Fibroblast of skin of scalp (primary cell): ENCODE results near the gene JUNB.

Experiments used
- DNase-seq: peaks from one replicate; pipeline ENCODE4 v3.0.0-alpha.2; 2013

The JUNB gene

DNA sequence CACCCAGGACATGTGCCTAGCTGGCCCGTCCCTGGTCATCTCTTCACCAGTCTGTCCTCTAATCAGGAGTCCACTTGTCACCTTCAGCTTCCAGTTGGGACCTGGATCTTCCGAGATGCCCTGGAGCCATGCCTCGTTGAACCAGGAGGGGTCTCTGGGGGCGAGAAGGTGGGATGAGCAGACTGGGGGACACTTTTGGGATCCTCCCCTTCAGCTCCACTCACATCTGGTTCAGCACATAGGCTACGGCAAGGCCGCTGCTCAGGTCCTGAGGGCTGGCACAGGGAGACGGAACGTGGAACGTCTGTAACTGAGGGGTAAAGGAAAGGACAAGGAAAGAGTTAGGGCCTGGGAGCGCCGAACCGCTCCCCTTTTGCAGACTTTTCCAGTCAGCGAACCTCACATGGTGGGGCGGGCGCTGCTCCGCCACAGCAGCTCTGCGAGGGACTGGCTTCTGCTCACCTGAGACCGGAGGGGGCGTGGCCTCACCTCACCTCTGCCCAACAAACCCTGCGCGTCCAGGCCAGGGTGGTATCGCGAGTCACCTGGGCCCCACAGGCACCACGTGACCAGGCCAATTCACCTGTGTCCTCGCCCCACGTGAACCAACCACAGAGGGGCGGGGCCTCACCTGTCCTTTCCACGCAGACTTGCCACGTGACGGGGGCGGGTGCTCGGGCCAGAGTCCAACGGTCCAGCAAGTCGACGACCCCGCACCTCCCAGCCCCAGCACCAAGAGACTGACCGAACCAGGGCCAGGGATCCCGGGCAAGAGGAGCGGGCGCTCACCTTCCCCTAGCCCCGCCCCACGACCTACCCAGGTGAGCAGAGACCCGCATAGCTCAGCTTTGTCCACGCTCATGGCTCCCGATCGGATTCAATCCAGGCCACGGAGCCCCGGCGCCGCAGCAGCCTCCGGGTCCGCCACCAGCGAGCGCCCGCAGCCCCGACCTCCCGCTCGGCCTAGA lies 16.4 kb upstream of the JUNB start, which contains the start of gene HOOK2:
Gene HOOK2, minus strand, starts transcription at position 965 of the 968 bp plus-strand sequence. Its CDS starts 103 bp downstream, at position 862.
- no peak for DNase-seq

DNA sequence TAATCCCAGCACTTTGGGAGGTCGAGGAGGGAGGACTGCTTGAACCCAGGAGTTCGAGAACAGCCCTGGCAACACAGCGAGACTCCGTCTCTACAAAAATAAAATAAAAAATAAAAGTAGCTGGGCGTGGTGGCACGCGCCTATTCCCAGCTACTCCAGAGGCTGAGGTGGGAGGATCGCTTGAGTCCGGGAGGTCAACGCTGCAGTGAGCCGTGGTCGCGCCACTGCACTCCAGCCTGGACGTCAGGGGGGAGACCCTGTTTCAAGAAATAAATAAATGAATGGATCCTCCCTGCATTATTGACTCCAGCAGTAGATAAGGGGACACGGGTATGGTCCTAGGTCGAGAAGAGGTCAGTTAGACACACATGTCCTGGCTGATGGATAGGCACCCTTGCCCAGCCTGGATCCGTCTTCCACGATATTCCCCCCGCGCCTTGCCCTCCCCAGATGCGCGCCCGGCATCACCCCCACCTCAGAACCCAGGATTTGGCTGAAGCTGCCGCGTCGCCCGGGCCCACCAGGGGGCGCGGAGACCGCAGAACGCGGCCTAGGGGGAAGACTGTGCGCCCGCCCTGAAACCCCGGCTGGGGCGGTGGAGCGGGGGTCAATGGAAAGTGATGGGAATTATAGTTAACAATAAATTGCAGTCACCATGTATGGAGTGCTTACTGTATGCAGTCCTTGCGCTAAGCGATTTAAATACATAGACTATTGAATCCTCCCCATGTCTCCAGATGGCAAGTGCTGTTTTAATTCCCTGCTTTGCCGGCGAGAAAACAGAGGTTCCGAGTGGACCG lies 13.9 kb upstream of the JUNB start:
- DNase-seq = peak; percentile 82

DNA sequence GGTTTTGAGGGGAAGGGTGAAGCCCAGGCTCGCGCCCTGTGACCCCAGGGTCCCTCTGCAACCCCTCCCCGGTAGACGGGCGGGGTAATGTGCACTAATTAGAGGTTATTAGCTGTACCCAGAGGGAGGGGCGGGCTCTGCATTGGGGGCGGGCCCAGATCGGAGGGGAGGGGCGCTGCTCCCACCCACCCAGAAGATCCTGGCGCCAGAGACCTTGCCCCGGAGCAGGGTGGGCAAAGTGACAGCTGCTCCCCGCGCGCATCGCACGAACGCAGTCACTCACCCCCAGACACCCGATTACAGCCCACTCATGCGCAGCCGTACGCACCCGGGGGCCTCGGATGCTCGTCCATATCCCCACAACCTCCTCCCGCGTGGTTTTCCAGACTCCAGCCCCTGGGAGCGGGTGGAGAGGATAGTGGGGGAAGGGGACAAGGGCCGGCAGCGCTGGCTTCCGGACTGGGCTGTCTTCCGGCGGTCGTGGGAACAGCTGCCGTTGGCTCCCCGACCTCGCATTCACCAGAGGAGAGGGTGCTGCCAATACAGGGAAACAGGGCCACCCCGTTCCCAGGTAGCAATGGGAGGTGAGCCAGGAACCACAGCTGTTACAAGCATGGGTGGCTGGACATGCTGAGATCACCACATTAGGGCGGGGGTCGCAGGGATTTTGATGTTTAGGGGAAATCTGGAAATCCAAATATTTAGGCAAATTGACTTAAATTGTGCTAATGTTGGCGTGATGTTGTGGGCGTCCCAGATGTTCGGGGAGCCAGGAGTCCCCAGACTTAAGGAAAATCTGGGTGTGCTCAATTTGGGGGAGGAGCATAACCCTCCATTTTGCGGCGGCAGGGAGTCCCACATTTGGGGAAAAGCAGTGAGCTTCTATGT lies 13.0 kb upstream of the JUNB start:
- peak; percentile 86 for DNase-seq

DNA sequence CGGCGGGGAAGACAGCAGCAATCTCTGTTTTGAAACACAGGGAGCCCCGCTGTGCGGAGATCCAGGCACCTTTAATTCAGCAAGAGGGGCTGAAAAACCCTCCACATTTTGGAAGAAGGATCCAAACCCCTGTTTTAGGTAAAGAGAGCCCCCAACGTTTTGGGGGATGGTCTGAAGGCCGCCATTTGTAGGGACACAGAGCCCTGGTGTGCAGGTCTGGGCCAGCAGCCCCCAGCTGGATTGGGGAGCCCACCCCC lies 12.5 kb upstream of the JUNB start:
- DNase-seq = no peak

DNA sequence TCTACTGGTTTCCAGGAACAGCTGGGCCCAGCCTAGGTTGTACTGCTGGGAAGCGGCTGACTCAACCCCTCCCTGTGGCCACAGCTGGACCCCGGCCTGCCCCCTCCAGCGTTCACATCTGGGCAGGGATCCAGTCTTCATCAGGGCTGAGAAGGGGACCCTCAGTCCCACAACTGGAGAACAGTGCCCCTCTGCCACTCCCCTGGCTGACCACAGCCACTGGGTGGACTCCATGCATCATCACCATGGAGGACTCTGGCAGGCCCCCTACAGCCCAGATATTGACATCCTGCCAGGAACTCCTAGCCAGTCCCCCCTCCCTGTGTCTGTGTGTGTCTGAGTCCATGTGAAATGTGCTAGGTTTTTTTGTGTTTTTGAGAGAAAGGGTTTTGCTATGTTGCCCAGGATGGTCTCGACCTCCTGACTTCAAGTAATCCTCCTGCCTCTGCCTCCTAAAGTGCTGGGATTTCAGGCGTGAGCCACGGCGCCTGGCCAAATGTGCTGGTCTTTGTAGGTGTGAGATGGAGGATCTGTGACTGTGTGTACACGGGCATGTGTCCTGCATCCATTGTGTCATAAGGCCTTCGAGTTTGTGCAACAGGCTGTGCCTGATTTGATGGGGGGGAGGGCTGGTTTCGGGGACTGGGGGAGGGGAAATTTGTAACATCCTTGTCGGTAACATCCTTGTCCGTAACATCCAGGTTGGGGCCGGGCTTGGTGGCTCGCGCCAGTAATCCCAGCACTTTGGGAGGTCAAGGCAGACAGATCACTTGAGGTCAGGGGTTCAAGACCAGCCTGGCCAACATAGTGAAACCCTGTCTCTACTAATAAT lies 11.9 kb upstream of the JUNB start:
- DNase-seq = peak; percentile 95

DNA sequence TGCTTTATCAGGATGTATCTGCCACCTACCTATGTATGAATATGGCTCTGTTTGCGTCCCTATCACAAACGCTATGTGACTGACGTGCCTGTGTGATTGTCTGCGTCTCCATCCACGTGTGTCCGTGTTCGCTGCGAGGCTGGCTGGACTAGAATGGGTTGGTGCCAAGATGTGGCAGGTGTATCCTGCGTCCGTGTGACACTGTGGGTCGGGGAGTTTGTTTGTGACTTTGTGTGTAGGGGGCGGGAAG lies 9.2 kb upstream of the JUNB start:
- no peak for DNase-seq

DNA sequence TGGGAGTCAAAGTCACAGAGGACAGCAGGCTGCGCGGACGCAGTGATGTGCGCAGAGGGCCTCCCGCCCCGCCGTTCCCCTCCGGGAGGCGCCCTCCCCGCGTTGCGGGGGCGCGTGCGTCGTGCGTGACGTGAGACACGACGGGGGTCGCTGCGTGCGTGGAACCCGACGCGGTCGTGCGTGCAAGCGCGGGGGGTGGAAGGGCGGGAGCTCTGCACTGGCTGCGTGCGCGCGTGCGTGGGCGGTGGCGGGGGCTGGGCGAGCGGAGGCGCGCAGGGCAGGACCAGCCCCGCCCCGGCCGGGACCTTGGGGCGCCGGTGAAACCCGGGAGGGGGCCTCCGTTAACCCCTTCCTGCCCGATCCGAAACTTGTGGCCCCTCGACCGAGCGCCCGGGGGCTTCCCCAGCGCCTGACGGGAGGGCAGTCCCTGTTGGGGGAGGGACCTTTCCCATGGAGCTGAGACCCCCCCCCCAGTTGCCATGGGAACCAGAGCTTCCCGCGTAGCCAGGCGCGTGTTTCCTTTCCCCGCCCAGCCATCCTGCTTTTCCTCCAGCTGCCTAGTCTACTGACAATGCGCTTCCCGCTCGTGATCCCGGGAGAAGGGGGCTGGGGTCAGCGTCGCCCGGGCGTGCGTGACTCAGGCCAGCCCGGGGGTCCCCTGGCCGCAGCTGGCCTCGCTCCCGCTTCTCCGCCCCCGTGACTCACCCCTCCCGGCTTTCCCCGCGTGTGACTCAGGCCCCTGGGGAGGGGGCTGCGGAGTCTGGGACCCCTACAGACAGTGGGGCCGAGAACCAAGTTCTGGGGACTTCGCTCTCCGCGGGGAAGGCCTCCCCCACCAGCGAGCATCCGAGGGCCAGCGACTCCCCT lies 8.6 kb upstream of the JUNB start:
- peak; percentile 91 for DNase-seq

DNA sequence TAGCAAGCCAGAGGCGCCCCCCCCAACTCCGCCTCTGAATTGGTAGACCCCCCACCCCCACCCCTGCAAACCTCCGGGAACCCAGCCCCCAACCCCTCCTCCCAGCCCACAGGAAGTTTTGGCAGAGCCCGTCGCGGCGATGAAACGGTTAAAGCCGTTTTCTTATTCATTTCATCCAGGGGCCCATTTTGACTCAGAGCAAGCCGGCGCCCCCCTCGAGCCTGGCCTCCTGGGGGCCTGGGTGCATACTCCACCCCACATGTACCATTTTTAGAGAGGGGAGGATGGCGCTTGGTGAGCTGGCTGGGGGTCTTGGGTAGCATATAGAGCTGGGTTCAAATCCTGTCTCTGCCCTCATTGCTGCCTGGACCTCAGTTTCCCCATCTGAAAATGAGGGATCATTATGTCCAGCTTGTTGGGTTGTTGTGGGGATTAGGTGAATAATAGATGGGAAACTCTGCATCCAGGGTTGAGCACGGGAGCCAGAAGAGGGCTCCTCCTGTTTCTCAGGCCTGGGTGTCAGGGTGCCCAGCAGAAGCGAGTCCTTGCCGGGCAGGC lies 7.9 kb upstream of the JUNB start:
- peak; percentile 72 for DNase-seq

DNA sequence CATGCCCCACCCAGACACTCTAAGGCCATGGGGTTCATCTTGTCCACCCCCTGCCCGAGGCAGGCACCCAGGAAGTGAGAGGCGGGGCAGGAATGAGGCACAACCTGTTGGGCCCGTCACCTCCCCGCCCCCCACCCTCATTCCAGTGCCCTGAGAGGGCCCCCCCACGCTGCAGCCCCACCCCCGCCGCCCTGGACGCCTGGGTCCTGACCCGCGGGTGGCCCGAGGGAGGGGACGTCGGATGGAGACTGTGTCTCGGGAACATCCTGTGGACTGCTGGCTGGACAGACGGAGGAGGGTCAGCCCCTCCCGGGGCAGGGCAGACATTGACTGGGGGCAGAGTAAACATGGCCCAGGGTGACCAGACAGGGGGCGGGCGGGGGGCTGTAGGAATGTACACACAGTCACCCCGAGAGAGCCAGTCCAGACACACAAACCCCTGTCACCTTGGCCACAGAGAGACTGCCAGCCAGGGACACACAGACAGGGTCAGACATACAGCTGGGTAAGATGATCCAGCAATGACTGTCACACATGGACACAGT lies 7.4 kb upstream of the JUNB start:
- peak; percentile 47 for DNase-seq

DNA sequence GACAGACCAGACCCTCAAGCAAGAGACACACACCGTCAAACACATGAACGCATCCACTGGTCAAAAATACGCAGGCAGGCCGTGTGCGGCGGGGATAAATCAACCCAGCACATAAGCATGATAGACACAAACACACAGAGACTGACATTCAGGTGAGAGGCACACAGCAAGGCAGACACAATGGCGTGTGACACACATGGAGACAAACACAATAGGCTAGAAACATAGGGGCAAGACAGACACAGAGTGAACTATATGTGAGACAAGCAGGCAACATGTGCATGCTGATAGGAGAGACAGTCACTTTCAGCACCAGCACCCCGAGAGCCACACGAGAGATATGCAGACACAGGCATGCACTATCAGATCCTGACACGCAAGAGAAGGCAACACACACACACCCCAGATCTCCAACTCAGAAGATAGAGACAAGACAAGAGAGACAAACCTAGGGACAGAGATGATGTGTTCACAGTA lies 6.9 kb upstream of the JUNB start:
- no peak for DNase-seq

DNA sequence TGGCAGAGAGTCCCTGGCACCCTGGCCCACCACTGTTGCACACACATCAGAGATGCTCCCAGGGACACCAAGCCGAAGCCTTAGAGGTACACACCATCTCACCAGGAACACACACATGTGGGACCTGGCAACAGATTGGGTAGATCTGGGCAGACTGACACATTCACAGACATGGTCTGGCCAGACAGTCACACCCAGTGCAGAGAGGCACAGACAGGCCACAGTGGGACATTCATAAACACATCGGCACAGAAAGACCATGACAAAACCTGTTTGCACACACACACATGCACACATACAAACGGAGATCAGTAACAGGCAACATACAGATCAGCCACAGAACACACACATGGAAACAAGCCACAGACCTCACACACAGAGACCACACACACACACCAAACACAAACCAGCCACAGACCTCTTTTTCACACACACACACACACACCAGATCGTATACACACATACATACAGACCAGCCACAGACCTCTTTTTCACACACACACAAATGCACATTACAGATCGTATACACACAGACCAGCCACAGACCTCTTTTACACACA lies 6.3 kb upstream of the JUNB start:
- peak; percentile 44 for DNase-seq

DNA sequence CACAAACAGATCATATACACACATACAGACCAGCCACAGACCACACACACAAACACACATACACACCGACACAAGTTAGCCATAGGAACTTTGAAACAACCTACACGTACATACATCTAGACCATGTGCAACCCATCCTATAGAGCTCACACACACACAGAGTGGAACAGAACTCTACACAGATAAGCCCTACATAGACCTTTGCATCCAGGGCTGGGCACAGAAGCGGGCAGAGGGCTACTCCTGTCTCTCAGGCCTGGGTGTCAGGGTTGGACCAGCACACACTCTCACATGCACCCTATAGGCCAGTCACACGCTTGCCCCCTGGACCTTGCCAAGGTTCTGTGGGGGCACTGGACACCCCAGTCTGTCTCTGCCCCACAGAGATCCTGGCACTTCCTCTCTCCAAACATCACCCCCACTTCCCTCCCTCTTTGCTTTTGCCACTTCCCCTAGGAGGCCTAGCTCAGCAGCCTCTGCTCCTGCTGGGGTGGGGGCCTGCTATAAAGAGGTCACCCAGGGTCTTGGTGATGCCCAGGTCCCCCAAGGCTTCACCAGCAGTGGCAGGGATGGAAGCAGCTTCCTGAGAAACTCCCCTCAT lies 5.8 kb upstream of the JUNB start:
- no peak for DNase-seq

DNA sequence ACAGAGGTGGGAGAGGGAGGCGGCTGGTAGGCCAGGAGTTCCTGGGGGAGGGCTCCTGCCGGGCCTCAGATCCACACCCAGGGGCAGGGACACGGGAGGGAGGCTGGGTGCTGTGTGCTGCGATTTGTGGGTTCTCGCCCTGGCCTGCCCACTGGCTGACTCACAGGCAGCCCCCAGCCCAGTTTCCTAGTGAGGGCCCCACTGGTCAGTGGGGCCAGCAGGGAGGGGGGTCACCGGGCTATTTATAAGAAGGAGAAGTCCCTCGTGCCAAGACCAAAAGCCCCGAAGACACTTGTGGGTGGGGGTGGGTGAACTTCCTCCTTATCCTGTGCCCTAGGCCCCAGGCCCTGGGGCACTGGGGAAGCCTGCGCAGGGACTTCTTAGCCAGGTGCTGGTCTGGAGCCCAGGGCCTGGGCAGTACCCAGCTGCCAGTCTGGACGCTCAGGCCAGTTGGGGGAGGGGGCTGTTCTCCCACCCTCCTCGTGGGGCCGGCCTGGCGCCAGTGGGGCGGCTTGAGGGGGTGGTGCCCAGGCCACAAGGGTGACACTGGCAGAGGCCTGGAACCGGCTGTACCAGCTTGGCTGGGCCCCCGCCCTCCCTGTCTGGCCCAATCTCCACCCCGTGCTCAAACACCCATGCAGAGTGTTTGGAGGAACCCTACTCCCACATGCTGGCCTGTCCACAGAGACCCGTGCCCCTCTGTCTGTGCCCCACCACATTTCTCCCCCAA lies 5.0 kb upstream of the JUNB start:
- no peak for DNase-seq

DNA sequence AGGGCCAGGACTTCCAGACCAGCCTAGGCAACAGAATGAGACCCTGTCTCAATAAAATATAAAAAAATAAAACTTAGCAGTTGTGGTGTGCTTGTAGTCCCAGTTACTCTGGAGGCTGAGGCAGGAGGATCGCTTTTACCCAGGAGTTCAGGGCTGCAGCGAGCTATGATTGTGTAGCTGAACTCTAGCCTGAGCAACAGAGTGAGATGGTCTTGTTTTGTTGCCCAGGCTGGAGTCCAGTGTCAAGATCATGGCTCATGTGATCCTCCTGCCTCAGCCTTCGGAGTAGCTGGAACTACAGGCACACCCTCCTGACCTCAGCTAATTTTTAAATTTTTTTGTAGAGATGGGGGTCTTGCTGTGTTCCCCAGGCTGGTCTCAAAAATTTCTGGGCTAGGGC lies 4.3 kb upstream of the JUNB start:
- no peak for DNase-seq

DNA sequence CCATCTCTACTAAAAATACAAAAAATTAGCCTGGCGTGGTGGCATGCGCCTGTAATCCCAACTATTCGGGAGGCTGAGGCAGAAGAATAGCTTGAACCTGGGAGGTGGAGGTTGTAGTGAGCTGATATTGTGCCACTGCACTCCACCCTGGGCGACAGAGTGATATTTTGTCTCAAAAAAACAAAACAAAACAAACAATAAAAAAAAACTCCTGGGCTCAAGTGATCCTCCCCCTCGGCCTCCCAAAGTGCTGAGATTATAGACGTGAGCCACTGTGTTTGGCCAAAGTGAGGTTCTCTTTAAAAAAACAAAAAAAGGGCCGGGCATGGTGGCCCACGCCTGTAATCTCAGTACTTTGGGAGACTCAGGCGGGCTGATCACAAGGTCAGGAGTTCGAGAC lies 3.8 kb upstream of the JUNB start:
- no peak for DNase-seq

DNA sequence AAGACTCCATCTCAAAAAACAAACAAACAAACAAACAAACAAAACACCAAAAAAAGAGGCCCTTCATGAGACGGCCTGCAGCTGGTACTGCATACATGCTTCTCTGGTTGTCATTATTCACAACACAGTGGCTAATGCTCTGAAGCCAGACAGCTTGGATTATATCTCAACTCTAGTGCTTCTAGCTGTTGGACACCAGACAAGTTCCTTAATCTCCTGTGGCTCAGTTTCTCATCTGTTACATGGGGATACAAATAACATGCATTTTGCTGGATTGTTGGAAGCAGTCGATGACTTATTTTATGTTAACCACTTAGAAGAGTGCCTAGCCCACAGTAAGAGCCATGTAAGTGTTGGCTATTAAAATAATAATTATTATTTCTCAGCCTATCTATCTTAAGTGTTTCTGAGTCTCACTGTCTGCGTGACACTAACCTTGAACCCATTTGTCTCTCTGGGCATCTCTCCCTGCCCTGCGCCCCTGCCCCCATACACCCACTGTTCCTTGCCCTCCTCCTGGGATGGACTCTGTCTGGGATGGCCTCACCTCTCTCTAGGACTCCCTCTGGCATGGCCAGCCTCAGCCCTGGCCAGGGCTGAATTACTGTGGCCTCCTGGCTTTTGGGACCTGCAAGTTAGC lies 3.1 kb upstream of the JUNB start:
- no peak for DNase-seq

DNA sequence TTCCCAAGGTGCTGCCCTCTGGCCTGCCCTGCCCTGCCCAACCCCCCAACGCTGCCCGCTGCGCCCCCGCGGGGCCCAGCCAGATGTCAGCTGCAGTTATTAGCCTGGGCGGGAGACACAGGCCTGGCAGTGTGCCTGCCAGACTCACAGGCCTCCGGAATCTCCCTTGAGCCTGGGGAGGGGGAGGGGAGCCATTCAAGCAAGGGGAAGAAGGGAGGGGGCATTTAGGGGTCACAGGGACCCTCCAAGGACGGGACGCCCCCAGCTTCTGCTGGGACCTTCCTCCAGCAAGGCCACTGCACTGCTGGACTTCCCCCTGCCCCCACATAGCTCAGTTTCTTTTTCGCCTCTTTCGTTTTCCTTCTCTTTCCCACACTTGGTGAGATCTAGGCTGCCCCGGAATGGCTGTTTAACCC lies 2.6 kb upstream of the JUNB start:
- DNase-seq = peak; percentile 83
